ENCODE measurements around the gene LHFPL3. TPM values are rescaled to one million over a fixed set of nuclear protein-coding genes. Genes with fewer than 3 reads are reported as not detected.

Gene LHFPL3
- polyA plus RNA-seq, 1 of the 3 experiments (the other 2 are of a cell fraction), result not detected

DNA sequence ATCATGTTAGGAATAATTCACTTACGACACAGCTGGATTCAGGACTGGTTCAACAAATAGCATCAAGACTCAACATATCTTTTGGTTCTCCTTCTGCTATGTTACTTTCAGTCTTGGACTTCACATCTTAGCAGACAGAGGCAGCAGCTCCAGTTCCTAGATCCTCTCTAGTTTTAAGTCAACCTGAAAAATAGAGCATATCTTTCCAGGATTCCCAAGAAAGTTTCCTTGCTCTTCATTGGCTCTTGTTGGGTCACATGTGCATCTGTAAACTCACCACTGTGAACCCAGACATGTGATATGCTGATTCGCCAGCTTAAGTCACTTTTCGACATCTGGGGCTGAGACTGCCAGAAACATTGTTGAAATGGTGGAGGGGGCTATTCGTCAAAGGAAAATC, 475.5 kb downstream of the LHFPL3 start:
- H3K36me3 ChIP-seq (replicated peaks in 1 of 2; ENCODE audit: control insufficient read depth in 1 of 2, insufficient read depth in 2 of 2, low read length in 1 of 2), result no peaks in the 10 kb centered on the region
- H3K4me3 ChIP-seq (ENCODE audit: low read depth in 2 of 2, low read length in 1 of 2), result no peak overlapping the region
- H3K9me2 ChIP-seq, result no peaks in the 10 kb centered on the region
- no peaks in the 10 kb centered on the region; the same call in 1 of the 2 replicates for H4K20me1 ChIP-seq (ENCODE audit: insufficient read depth)
- no peak overlapping the region for H2AFZ ChIP-seq (ENCODE audit: low read depth)
- no peaks in the 10 kb centered on the region for H3F3A ChIP-seq (replicated peaks; ENCODE audit: insufficient read depth)
- H3K27ac ChIP-seq (ENCODE audit: low read depth in 2 of 2, low read length in 1 of 2), result no peak overlapping the region
- no peak overlapping the region for H3K9ac ChIP-seq
- TF ChIP-seq TCF12 (IDR thresholded peaks at IDR 0.05) (no peak), TEAD4 (IDR thresholded peaks at IDR 0.05; ENCODE audit: borderline replicate concordance, insufficient read depth) (no peak), NRF1 (IDR thresholded peaks at IDR 0.05; ENCODE audit: low read depth, low read length) (no peak), RCOR1 (IDR thresholded peaks at IDR 0.05; ENCODE audit: low read length) (no peak)
- ChIA-PET CTCF (no interaction called here), POLR2A (no interaction called here)
- no peaks in the 10 kb centered on the region for H3K4me1 ChIP-seq (ENCODE audit: control insufficient read depth in 1 of 2, insufficient read depth in 2 of 2, low read depth in 1 of 2, low read length in 1 of 2)
- 6% methylated on average over 4 of the region's 4 CpGs for WGBS (ENCODE audit: low lambda C conversion rate)
- no peak overlapping the region for H3K4me2 ChIP-seq
- no peaks in the 10 kb centered on the region for H3K9me3 ChIP-seq
- no peak for DNase-seq
- no peaks in the 10 kb centered on the region for H3K79me2 ChIP-seq (ENCODE audit: insufficient read depth)
- H3K27me3 ChIP-seq (ENCODE audit: insufficient read depth), result peaks cover 51% of the 10 kb centered on the region

DNA sequence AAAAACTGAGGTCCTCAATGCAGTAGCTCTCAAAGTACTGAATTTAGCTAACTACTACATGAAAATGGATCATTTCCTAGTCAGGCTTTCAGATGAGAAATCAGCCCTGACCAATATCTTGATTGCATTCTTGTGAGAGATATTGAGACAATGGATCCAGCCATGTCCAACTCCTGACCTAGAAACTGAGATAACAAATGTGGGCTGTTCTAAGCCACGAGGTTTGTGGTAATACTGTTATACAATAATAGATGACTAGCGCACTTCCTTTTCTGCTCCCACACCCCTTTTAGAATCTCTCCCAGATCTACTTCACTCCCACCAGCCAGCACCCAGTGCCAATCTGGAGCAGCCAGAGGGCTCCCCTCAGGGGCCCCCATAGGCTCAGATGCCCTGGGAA, 476.3 kb downstream of the LHFPL3 start:
- TF ChIP-seq, protein P1, sequence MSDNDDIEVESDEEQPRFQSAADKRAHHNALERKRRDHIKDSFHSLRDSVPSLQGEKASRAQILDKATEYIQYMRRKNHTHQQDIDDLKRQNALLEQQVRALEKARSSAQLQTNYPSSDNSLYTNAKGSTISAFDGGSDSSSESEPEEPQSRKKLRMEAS (IDR thresholded peaks at IDR 0.05; ENCODE audit: low read depth), result no peak
- TF ChIP-seq CHD2 (IDR thresholded peaks at IDR 0.05; ENCODE audit: low read length, partially characterized antibody), result no peak
- TF ChIP-seq, protein P2, sequence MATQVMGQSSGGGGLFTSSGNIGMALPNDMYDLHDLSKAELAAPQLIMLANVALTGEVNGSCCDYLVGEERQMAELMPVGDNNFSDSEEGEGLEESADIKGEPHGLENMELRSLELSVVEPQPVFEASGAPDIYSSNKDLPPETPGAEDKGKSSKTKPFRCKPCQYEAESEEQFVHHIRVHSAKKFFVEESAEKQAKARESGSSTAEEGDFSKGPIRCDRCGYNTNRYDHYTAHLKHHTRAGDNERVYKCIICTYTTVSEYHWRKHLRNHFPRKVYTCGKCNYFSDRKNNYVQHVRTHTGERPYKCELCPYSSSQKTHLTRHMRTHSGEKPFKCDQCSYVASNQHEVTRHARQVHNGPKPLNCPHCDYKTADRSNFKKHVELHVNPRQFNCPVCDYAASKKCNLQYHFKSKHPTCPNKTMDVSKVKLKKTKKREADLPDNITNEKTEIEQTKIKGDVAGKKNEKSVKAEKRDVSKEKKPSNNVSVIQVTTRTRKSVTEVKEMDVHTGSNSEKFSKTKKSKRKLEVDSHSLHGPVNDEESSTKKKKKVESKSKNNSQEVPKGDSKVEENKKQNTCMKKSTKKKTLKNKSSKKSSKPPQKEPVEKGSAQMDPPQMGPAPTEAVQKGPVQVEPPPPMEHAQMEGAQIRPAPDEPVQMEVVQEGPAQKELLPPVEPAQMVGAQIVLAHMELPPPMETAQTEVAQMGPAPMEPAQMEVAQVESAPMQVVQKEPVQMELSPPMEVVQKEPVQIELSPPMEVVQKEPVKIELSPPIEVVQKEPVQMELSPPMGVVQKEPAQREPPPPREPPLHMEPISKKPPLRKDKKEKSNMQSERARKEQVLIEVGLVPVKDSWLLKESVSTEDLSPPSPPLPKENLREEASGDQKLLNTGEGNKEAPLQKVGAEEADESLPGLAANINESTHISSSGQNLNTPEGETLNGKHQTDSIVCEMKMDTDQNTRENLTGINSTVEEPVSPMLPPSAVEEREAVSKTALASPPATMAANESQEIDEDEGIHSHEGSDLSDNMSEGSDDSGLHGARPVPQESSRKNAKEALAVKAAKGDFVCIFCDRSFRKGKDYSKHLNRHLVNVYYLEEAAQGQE (IDR thresholded peaks at IDR 0.05; ENCODE audit: low read depth, low read length), result no peak
- no peak for TF ChIP-seq NFIC (IDR thresholded peaks at IDR 0.05; ENCODE audit: borderline replicate concordance)
- TF ChIP-seq, protein P3, sequence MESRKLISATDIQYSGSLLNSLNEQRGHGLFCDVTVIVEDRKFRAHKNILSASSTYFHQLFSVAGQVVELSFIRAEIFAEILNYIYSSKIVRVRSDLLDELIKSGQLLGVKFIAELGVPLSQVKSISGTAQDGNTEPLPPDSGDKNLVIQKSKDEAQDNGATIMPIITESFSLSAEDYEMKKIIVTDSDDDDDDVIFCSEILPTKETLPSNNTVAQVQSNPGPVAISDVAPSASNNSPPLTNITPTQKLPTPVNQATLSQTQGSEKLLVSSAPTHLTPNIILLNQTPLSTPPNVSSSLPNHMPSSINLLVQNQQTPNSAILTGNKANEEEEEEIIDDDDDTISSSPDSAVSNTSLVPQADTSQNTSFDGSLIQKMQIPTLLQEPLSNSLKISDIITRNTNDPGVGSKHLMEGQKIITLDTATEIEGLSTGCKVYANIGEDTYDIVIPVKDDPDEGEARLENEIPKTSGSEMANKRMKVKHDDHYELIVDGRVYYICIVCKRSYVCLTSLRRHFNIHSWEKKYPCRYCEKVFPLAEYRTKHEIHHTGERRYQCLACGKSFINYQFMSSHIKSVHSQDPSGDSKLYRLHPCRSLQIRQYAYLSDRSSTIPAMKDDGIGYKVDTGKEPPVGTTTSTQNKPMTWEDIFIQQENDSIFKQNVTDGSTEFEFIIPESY (IDR thresholded peaks at IDR 0.05; ENCODE audit: borderline replicate concordance, low read depth), result no peak
- TF ChIP-seq, protein P4, sequence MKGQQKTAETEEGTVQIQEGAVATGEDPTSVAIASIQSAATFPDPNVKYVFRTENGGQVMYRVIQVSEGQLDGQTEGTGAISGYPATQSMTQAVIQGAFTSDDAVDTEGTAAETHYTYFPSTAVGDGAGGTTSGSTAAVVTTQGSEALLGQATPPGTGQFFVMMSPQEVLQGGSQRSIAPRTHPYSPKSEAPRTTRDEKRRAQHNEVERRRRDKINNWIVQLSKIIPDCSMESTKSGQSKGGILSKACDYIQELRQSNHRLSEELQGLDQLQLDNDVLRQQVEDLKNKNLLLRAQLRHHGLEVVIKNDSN (IDR thresholded peaks at IDR 0.05; ENCODE audit: borderline replicate concordance, low read depth), result no peak
- TF ChIP-seq, protein P5, sequence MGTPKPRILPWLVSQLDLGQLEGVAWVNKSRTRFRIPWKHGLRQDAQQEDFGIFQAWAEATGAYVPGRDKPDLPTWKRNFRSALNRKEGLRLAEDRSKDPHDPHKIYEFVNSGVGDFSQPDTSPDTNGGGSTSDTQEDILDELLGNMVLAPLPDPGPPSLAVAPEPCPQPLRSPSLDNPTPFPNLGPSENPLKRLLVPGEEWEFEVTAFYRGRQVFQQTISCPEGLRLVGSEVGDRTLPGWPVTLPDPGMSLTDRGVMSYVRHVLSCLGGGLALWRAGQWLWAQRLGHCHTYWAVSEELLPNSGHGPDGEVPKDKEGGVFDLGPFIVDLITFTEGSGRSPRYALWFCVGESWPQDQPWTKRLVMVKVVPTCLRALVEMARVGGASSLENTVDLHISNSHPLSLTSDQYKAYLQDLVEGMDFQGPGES (IDR thresholded peaks at IDR 0.05; ENCODE audit: low read depth, low read length), result no peak
- no peak for TF ChIP-seq TEAD4 (IDR thresholded peaks at IDR 0.05; ENCODE audit: borderline replicate concordance, insufficient read depth)
- TF ChIP-seq EZH2phosphoT487 (IDR thresholded peaks at IDR 0.05; ENCODE audit: borderline replicate concordance, low read depth), result no peak
- no peak for TF ChIP-seq RAD21 (IDR thresholded peaks at IDR 0.05; ENCODE audit: low read length)
- no peak for TF ChIP-seq RFX5 (IDR thresholded peaks at IDR 0.05; ENCODE audit: low read length)
- TF ChIP-seq TCF12 (IDR thresholded peaks at IDR 0.05), result no peak
- TF ChIP-seq POLR2AphosphoS5 (IDR thresholded peaks at IDR 0.05; ENCODE audit: low read depth, low read length), result no peak
- no peak for TF ChIP-seq SMC3 (IDR thresholded peaks at IDR 0.05; ENCODE audit: low read depth, low read length)
- TF ChIP-seq, protein P6, sequence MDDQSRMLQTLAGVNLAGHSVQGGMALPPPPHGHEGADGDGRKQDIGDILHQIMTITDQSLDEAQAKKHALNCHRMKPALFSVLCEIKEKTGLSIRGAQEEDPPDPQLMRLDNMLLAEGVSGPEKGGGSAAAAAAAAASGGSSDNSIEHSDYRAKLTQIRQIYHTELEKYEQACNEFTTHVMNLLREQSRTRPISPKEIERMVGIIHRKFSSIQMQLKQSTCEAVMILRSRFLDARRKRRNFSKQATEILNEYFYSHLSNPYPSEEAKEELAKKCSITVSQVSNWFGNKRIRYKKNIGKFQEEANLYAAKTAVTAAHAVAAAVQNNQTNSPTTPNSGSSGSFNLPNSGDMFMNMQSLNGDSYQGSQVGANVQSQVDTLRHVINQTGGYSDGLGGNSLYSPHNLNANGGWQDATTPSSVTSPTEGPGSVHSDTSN (IDR thresholded peaks at IDR 0.05), result no peak
- no peak for TF ChIP-seq TAF1 (IDR thresholded peaks at IDR 0.05; ENCODE audit: borderline replicate concordance, low read depth, low read length)
- Histone ChIP-seq H3K9me2 (no peaks in the 10 kb centered on the region), H3K9me3 (no peaks in the 10 kb centered on the region), H3K36me3 (replicated peaks in 1 of 2; ENCODE audit: control insufficient read depth in 1 of 2, insufficient read depth in 2 of 2, low read length in 1 of 2) (no peaks in the 10 kb centered on the region), H3K4me1 (ENCODE audit: control insufficient read depth in 1 of 2, insufficient read depth in 2 of 2, low read depth in 1 of 2, low read length in 1 of 2) (no peaks in the 10 kb centered on the region), H2AFZ (ENCODE audit: low read depth) (no peak overlapping the region), H3K9ac (no peak overlapping the region), H3K27ac (ENCODE audit: low read depth in 2 of 2, low read length in 1 of 2) (no peak overlapping the region), H3K4me2 (no peak overlapping the region), H3F3A (replicated peaks; ENCODE audit: insufficient read depth) (no peaks in the 10 kb centered on the region), H4K20me1 (ENCODE audit: insufficient read depth) (no peaks in the 10 kb centered on the region; the same call in 1 of the 2 replicates), H3K27me3 (ENCODE audit: insufficient read depth) (peaks cover 45% of the 10 kb centered on the region), H3K4me3 (ENCODE audit: low read depth in 2 of 2, low read length in 1 of 2) (no peak overlapping the region), H3K79me2 (ENCODE audit: insufficient read depth) (no peaks in the 10 kb centered on the region)
- CTCF ChIA-PET, result no interaction called here
- WGBS (ENCODE audit: low lambda C conversion rate), result 40% methylated on average over 2 of the region's 2 CpGs
- POLR2A ChIA-PET, result no interaction called here
- DNase-seq, result no peak

All from SK-N-SH (cell line).